Neural cell (in vitro differentiated cells): ENCODE measurements around the gene PDE4D.
"Not testable (repeated sequence)": the region's sequence is repeated elsewhere in the genome, so short reads cannot be mapped to it uniquely, and the experiment has no call there.

ENCODE experiments used
- EZH2 ChIP-seq: fragments of 200-600, 300-800 bp; shearing (Covaris generic), sonication (generic); IDR thresholded peaks from 2 replicates; pipeline ENCODE4 v1.6.1; 2014; ENCODE audit warnings: antibody characterized with exemption, low read length, borderline replicate concordance, mild to moderate bottlenecking; ENCODE audit not compliant: insufficient read depth, poor library complexity, severe bottlenecking
- POLR2AphosphoS5 ChIP-seq: IDR thresholded peaks from 2 replicates; pipeline ENCODE4 v1.6.1; 2012
- RAD21 ChIP-seq: fragments of 450-650 bp; conservative IDR thresholded peaks from 2 replicates; pipeline ENCODE4 v1.6.1; 2014; ENCODE audit warnings: antibody characterized with exemption, mild to moderate bottlenecking, moderate library complexity
- REST ChIP-seq: IDR thresholded peaks from 2 replicates; pipeline ENCODE4 v1.6.1; 2012; ENCODE audit warnings: borderline replicate concordance
- SMC3 ChIP-seq: fragments of 450-650 bp; conservative IDR thresholded peaks from 2 replicates; pipeline ENCODE4 v1.6.1; 2014; ENCODE audit warnings: antibody characterized with exemption, mild to moderate bottlenecking, moderate library complexity; ENCODE audit not compliant: poor library complexity
- TAF1 ChIP-seq: IDR thresholded peaks from 2 replicates; pipeline ENCODE4 v1.6.1; 2012; ENCODE audit warnings: low read depth
- TF ChIP-seq, protein P1 (sequence below): fragments of 450-650 bp; IDR thresholded peaks from 2 replicates; pipeline ENCODE4 v1.5.1; 2014; ENCODE audit warnings: antibody characterized with exemption, mild to moderate bottlenecking, moderate library complexity; ENCODE audit not compliant: poor library complexity, severe bottlenecking

DNA sequence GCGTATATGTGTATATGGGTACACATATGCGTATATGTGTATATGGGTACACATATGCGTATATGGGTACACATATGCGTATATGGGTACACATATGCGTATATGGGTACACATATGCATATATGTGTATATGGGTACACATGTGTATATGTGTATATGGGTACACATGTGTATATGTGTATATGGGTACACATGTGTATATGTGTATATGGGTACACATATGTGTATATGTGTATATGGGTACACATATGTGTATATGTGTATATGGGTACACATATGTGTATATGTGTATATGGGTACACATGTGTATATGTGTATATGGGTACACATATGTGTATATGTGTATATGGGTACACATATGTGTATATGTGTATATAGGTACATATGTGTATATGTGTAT is 131.3 kb downstream of the PDE4D start:
- TF ChIP-seq, protein P1, sequence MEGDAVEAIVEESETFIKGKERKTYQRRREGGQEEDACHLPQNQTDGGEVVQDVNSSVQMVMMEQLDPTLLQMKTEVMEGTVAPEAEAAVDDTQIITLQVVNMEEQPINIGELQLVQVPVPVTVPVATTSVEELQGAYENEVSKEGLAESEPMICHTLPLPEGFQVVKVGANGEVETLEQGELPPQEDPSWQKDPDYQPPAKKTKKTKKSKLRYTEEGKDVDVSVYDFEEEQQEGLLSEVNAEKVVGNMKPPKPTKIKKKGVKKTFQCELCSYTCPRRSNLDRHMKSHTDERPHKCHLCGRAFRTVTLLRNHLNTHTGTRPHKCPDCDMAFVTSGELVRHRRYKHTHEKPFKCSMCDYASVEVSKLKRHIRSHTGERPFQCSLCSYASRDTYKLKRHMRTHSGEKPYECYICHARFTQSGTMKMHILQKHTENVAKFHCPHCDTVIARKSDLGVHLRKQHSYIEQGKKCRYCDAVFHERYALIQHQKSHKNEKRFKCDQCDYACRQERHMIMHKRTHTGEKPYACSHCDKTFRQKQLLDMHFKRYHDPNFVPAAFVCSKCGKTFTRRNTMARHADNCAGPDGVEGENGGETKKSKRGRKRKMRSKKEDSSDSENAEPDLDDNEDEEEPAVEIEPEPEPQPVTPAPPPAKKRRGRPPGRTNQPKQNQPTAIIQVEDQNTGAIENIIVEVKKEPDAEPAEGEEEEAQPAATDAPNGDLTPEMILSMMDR = not testable (repeated sequence)
- TF ChIP-seq TAF1, REST, RAD21, POLR2AphosphoS5, EZH2, SMC3: not testable (repeated sequence)
